Kidney (tissue), 14 donors: ENCODE measurements around the gene SPP1. TPM values are rescaled to one million over a fixed set of nuclear protein-coding genes. Genes with fewer than 3 reads are reported as not detected.
"Not testable (repeated sequence)": the region's sequence is repeated elsewhere in the genome, so short reads cannot be mapped to it uniquely, and the experiment has no call there.

Source experiments
- DNase-seq, 5 donors: peaks; one replicate each; pipeline ENCODE4 v3.0.0-alpha.2; 2013 to 2020
- FAIRE-seq: peaks from 2 replicates; lab custom pipeline; 2012; peaks lifted over from hg19 to GRCh38; lab: Jason Lieb, UNC
- H3K27ac ChIP-seq, 2 donors: one replicate each; pipeline ENCODE4 v1.7.0; 2013; ENCODE audit warnings: low read depth in 2 of 2, low read length in 2 of 2, inconsistent platforms in 1 of 2
- H3K27me3 ChIP-seq: one replicate; pipeline ENCODE4 v1.7.1; 2013; ENCODE audit warnings: low read length, inconsistent platforms; ENCODE audit not compliant: control insufficient read depth, insufficient read depth
- H3K36me3 ChIP-seq, 3 donors: one replicate each; pipeline versions ENCODE4 v1.7.0 to v1.7.1; 2013; ENCODE audit warnings: low read length in 3 of 3, control low read depth in 1 of 3, inconsistent platforms in 1 of 3; ENCODE audit not compliant: insufficient read depth in 3 of 3, control insufficient read depth in 2 of 3
- H3K4me1 ChIP-seq, 3 donors: one replicate each; pipeline versions ENCODE4 v1.7.0 to v1.7.1; 2013; ENCODE audit warnings: low read length in 3 of 3, inconsistent platforms in 1 of 3, low read depth in 1 of 3; ENCODE audit not compliant: control insufficient read depth in 2 of 3, insufficient read depth in 2 of 3
- H3K4me3 ChIP-seq, 3 donors: one replicate each; pipeline versions ENCODE4 v1.7.0 to v1.8.1; 2013; ENCODE audit warnings: low read length in 3 of 3, control low read depth in 1 of 3, inconsistent platforms in 1 of 3
- H3K9ac ChIP-seq, 3 donors: one replicate each; pipeline versions ENCODE4 v1.7.0 to v1.7.1; 2013; ENCODE audit warnings: low read length in 3 of 3, control low read depth in 1 of 3, inconsistent platforms in 1 of 3
- H3K9me3 ChIP-seq, 3 donors: one replicate each; pipeline versions ENCODE4 v1.7.0 to v1.7.1; 2013; ENCODE audit warnings: low read length in 3 of 3, control low read depth in 1 of 3, inconsistent platforms in 1 of 3; ENCODE audit not compliant: control insufficient read depth in 2 of 3, insufficient read depth in 1 of 3
- CTCF ChIP-seq: IDR thresholded peaks from 3 replicates; pipeline ENCODE4 v1.5.1; 2012; ENCODE audit warnings: mild to moderate bottlenecking, moderate library complexity, borderline replicate concordance; ENCODE audit not compliant: insufficient read depth; ENCODE audit errors: extremely low read depth
- intact Hi-C: fragments of 100-400 bp; cut with DNase I; formaldehyde crosslinking; loops from one replicate; pipeline ENCODE4 v1.11.1; 2022
- polyA plus RNA-seq: library from polyadenylated mRNA; stranded (reverse); fragments of 350-450 nt; fragmentation: Illumina TruSeq; extraction: RNeasy Lipid Tissue Mini Kit (QIAGEN cat#74804); gene quantifications from one replicate; pipeline ENCODE4 v1.2.3, GENCODE V29; 2014; ENCODE audit warnings: low read depth, low replicate concordance; ENCODE audit not compliant: insufficient read depth
- total RNA-seq: library from RNA; stranded (reverse); fragmentation: NEBNext Ultra II Directional; extraction: Animal tissue kit (Norgen Biotek cat#: 25700); gene quantifications from one replicate; pipeline ENCODE4 v1.2.1, GENCODE V29; 2021
- donor health status: control.
- donor health status: control.
- donor health status: control.
- donor health status: control.
- donor health status: control.
- donor health status: DM: yes; HTN: yes; CAD: no.
- donor health status: Normal renal cell carcinoma (clear cell type).

Gene SPP1
- total and polyA plus RNA-seq, 2 donors from 2014 or later: 5,484 to 6,594 TPM

GRCh38 chr4:87989765-87990164, 14.3 kb downstream of the SPP1 start:
- DNase-seq (no peak), FAIRE-seq (no peak)
- TF ChIP-seq CTCF: no peak
- Histone ChIP-seq H3K27ac (no peak overlapping the region), H3K4me3 (no peak overlapping the region), H3K9ac (no peak overlapping the region), H3K9me3 (no peaks in the 10 kb centered on the region), H3K4me1 (no peaks in the 10 kb centered on the region), H3K36me3 (no peaks in the 10 kb centered on the region), H3K27me3 (no peaks in the 10 kb centered on the region)
- intact Hi-C loops: no loop called here

GRCh38 chr4:87995435-87995834, 19.9 kb downstream of the SPP1 start:
- FAIRE-seq (no peak), DNase-seq (no peak)
- H3K9ac ChIP-seq: no peak overlapping the region
- no peak overlapping the region for H3K27ac ChIP-seq
- TF ChIP-seq CTCF: no peak
- no peaks in the 10 kb centered on the region for H3K27me3 ChIP-seq
- no peaks in the 10 kb centered on the region for H3K36me3 ChIP-seq
- H3K4me3 ChIP-seq: no peak overlapping the region
- intact Hi-C loops: no loop called here
- H3K4me1 ChIP-seq: no peaks in the 10 kb centered on the region
- H3K9me3 ChIP-seq: no peaks in the 10 kb centered on the region

- H3K4me1 ChIP-seq, H3K9me3 ChIP-seq, H3K27ac ChIP-seq, H3K36me3 ChIP-seq, FAIRE-seq, H3K4me3 ChIP-seq, DNase-seq, H3K9ac ChIP-seq, H3K27me3 ChIP-seq, intact Hi-C loops: not testable (repeated sequence)
Observed at GRCh38 chr4:87999191-87999691, 23.7 kb downstream of the SPP1 start.

- Histone ChIP-seq H3K36me3 (no peaks in the 10 kb centered on the region), H3K9me3 (no peaks in the 10 kb centered on the region), H3K27me3 (no peaks in the 10 kb centered on the region), H3K9ac (no peak overlapping the region), H3K27ac (no peak overlapping the region), H3K4me3 (no peak overlapping the region), H3K4me1 (no peaks in the 10 kb centered on the region)
- DNase-seq (no peak), FAIRE-seq (no peak)
- no peak for TF ChIP-seq CTCF
- intact Hi-C loops: no loop called here
Observed at GRCh38 chr4:88001871-88002270, 26.4 kb downstream of the SPP1 start.
